Skeletal muscle satellite cell (primary cell): Measurements from ENCODE around the gene MDH1B.

Experiments used
- H3K27me3 ChIP-seq: 2 replicates; pipeline ENCODE4 v1.7.0; 2013; ENCODE audit warnings: low read length; ENCODE audit not compliant: control insufficient read depth, insufficient read depth
- H3K36me3 ChIP-seq: 2 replicates; pipeline ENCODE4 v1.7.0; 2013; ENCODE audit warnings: mild to moderate bottlenecking, control low read depth, low read length; ENCODE audit not compliant: insufficient read depth
- H3K4me1 ChIP-seq: 2 replicates; pipeline ENCODE4 v1.7.0; 2013; ENCODE audit warnings: low read length; ENCODE audit not compliant: control insufficient read depth, insufficient read depth
- H3K4me2 ChIP-seq: 2 replicates; pipeline ENCODE4 v1.7.0; 2013; ENCODE audit warnings: mild to moderate bottlenecking, low read length
- H3K4me3 ChIP-seq: 2 replicates; pipeline ENCODE4 v1.7.0; 2013; ENCODE audit warnings: low read length
- H3K9ac ChIP-seq: 2 replicates; pipeline ENCODE4 v1.7.0; 2013; ENCODE audit warnings: mild to moderate bottlenecking, low read depth, low read length, moderate library complexity
- H3K9me3 ChIP-seq: replicated peaks from 2 replicates; pipeline ENCODE4 v1.7.0; 2013; ENCODE audit warnings: mild to moderate bottlenecking, control low read depth, low read length

The MDH1B gene

DNA sequence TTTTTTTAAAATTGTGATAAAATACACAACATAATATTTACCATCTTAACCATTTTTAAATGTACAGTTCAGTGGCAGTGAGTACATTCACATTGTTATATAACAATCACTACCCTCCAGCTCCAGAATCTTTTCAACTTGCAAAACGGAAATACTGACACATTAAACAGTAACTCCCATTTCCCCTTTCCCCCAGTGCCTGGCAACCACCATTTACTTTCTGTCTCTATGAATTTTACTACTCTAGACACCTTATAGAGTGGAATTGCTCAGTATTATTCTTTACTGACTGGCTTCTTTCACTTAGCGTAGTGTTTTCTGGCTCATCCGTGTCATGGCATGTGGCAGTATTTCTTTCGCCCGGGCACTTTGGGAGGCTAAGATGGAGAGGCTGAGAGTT, 32.9 kb upstream of the MDH1B start:
- Histone ChIP-seq H3K4me3 (no peak overlapping the region), H3K27me3 (no peaks in the 10 kb centered on the region), H3K9ac (no peak overlapping the region), H3K9me3 (no peaks in the 10 kb centered on the region), H3K4me2 (no peak overlapping the region), H3K4me1 (peaks cover 8% of the 10 kb centered on the region), H3K36me3 (peaks cover 8% of the 10 kb centered on the region)

DNA sequence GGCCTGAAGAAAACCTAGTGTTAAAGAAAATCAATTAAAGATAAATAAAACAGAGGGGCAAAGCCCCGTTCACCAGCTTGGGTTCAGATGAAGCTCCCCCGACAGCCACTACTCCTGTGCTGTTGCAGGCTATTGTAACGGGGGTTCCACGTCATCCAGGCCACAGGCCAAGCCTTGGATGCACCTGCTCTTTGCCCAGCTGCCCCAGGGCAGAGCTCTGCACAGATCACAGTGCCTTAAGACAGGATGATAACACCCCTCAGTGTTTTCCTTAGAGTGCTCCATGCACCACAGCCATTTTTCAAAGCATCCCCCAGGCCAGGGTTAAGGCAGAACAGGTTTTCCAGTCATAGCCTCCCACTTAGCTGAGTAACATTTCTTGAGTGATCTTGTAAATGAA, 32.2 kb upstream of the MDH1B start:
- H3K9me3 ChIP-seq, result no peaks in the 10 kb centered on the region
- no peak overlapping the region for H3K4me3 ChIP-seq
- peaks cover 8% of the 10 kb centered on the region for H3K4me1 ChIP-seq
- H3K36me3 ChIP-seq, result peaks cover 11% of the 10 kb centered on the region
- H3K27me3 ChIP-seq, result no peaks in the 10 kb centered on the region
- no peak overlapping the region for H3K9ac ChIP-seq
- H3K4me2 ChIP-seq, result no peak overlapping the region

DNA sequence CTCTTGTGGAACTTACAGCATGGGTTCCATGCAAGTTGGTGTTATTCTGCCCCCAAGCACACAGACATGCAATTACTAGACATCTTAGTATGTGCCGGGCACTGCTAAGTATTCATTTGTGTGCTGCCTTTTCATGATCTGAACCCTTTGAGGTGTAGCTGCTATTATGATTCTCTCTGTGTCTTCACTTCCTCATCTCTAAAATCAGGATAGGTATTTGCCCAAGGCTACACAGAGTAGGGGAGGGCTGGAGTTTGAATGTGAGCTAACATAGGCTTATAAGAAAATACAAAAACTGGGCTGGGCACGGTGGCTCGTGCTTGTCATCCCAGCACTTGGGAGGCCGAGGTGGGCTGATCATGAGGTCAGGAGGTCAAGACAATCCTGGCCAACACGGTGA, 27.5 kb upstream of the MDH1B start:
- Histone ChIP-seq H3K4me2 (no peak overlapping the region), H3K9me3 (no peaks in the 10 kb centered on the region), H3K4me3 (no peak overlapping the region), H3K27me3 (no peaks in the 10 kb centered on the region), H3K4me1 (no peaks in the 10 kb centered on the region), H3K36me3 (peaks cover 54% of the 10 kb centered on the region), H3K9ac (no peak overlapping the region)

DNA sequence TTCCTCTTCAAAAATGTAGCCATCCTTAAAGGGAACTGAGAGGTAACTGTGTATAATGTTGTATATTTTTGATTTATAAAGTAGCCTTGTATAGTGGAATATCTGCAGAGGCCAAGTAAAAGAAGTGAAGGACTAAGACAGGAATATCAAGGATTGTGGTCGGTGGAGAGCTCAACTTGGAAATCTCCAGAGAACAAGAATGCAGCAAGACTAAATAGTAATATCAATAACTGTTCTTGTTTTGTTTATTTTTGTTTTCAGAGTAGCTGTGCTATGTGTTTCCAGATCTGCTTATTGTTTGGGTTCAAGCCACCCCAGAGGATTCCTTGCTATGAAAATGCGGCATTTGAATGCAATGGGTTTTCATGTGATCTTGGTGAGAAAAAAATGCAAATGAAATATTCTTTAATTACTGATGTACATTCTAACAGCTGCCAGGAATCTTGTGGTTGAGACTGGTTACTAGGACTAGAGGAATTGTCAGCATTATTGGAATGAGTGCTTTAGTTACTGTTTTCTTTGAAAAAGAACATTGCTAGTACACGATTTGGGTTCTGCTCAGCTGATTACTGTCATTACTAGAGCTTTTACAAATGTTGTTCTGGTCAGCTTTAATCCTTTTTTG, 25.3 kb upstream of the MDH1B start:
- Histone ChIP-seq H3K9ac (no peak overlapping the region), H3K4me1 (no peaks in the 10 kb centered on the region), H3K36me3 (peaks cover 63% of the 10 kb centered on the region), H3K4me2 (no peak overlapping the region), H3K27me3 (no peaks in the 10 kb centered on the region), H3K4me3 (no peak overlapping the region), H3K9me3 (no peaks in the 10 kb centered on the region)

DNA sequence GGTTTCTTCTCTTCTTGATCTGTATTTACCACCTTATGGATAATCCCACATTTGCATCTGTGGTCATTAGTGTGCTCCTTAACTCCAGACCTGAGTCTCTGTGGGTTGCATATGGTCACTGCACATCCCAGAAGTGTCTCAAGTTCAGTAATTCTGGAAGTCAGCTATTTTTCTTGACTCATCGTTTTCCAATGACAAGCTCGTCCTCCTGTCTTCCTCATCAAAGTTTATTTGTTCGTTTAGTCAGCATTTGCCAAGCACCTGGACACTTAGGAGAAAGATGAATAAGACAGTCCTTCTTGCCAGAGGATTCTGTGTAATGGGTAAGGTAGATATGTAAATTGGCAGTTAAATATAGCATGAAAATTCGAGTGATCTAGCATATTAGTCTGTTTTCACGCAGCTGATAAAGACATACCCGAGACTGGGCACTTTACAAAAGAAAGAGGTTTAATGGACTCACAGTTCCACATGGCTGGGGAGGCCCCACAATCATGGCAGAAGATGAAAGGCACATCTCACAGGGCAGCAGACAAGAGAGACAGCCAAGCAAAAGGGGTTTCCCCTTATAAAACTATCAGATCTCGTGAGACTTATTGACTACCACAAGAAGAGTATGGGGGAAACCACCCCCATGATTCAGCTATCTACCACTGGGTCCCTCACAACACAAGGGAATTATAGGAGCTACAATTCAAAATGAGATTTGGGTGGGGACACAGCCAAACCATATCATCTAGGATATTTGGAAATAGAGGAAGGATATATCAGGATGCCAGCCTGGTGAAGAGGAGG, 19.6 kb upstream of the MDH1B start:
- Histone ChIP-seq H3K9me3 (no peaks in the 10 kb centered on the region), H3K4me2 (no peak overlapping the region), H3K4me1 (no peaks in the 10 kb centered on the region), H3K4me3 (no peak overlapping the region), H3K9ac (no peak overlapping the region), H3K27me3 (no peaks in the 10 kb centered on the region), H3K36me3 (peaks cover 56% of the 10 kb centered on the region)

DNA sequence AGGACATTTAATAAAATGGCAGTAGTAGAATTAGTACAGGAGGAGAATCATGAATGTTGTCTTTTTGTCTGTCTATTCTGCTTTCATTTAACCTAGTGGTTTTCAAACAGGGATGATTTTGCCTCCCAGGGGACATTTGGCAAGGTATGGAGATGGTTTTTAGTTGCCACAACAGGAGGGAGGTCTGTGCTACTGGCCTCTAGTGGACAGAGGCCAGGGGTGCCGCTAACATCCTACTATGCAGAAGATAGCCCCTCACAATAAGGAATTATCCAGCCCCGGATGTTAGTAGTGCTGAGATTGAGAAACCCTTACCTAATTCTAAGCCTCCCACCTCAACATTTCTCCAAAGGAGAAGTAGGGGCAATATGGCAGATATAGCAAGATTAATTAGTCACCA, 18.6 kb upstream of the MDH1B start:
- H3K4me1 ChIP-seq, result no peaks in the 10 kb centered on the region
- H3K36me3 ChIP-seq, result peaks cover 51% of the 10 kb centered on the region
- H3K27me3 ChIP-seq, result no peaks in the 10 kb centered on the region
- no peak overlapping the region for H3K4me3 ChIP-seq
- no peak overlapping the region for H3K9ac ChIP-seq
- no peak overlapping the region for H3K4me2 ChIP-seq
- H3K9me3 ChIP-seq, result no peaks in the 10 kb centered on the region

DNA sequence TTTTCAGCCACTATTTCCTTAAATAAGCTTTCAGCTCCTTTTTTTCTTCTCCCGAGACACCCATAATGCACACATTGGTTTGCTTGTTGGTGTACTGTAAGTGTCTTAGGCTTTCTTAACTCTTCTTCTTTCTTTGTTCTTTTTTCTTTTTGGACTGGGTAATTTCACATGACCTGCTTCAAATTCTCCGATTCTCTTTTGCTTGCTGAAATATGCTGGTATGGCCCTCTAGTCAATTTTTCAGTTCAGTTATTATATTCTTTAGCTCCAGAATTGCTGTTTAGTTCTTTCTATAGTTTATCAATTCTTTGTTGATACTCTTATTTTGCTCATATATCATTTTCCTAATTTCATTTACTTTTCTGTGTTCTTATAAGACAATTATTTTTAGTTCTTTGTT, 15.5 kb upstream of the MDH1B start:
- H3K27me3 ChIP-seq, result no peaks in the 10 kb centered on the region
- H3K4me1 ChIP-seq, result no peaks in the 10 kb centered on the region
- no peak overlapping the region for H3K4me2 ChIP-seq
- no peak overlapping the region for H3K9ac ChIP-seq
- no peak overlapping the region for H3K4me3 ChIP-seq
- peaks cover 4% of the 10 kb centered on the region for H3K9me3 ChIP-seq
- peaks cover 46% of the 10 kb centered on the region for H3K36me3 ChIP-seq

DNA sequence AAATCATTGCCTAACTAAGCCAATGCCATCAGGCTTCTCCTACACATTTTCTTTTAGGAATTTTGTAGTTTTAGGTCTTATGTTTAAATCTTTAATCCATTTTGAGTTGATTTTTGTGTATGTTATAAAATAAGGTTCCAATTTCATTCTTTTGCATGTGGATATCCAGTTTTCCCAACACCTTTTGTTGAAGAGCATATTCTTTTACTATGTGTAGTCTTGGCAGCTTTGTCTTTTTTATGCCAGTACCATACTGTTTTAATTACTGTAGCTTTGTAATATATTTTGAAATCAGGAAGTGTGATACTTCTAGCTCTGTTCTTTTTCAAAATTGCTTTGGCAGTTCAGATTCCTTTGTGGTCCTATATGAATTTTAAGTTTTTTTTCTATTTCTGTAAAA, 11.3 kb upstream of the MDH1B start:
- Histone ChIP-seq H3K9ac (no peak overlapping the region), H3K4me3 (no peak overlapping the region), H3K9me3 (peaks cover 4% of the 10 kb centered on the region), H3K36me3 (peaks cover 58% of the 10 kb centered on the region), H3K27me3 (no peaks in the 10 kb centered on the region), H3K4me1 (no peaks in the 10 kb centered on the region), H3K4me2 (no peak overlapping the region)

DNA sequence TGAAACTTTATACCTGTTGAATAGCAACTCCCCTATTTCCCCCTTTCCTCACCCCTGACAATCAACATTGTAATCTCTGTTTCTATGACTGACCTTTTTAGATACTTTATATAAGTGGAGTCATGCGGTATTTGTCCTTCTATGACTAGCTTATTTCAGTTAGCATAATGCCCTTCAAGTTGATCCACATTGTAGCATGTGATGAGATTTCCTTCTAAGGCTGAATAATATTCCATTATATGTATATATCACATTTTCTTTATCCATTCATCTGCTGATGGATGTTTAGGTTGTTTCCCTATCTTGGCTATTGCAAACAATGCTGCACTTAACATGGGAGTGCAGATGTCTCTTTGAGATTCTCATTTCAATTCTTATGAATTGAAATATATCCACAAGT, 9.7 kb upstream of the MDH1B start:
- Histone ChIP-seq H3K4me1 (no peaks in the 10 kb centered on the region), H3K4me2 (no peak overlapping the region), H3K27me3 (no peaks in the 10 kb centered on the region), H3K9me3 (peaks cover 4% of the 10 kb centered on the region), H3K4me3 (no peak overlapping the region), H3K9ac (no peak overlapping the region), H3K36me3 (peaks cover 60% of the 10 kb centered on the region)

DNA sequence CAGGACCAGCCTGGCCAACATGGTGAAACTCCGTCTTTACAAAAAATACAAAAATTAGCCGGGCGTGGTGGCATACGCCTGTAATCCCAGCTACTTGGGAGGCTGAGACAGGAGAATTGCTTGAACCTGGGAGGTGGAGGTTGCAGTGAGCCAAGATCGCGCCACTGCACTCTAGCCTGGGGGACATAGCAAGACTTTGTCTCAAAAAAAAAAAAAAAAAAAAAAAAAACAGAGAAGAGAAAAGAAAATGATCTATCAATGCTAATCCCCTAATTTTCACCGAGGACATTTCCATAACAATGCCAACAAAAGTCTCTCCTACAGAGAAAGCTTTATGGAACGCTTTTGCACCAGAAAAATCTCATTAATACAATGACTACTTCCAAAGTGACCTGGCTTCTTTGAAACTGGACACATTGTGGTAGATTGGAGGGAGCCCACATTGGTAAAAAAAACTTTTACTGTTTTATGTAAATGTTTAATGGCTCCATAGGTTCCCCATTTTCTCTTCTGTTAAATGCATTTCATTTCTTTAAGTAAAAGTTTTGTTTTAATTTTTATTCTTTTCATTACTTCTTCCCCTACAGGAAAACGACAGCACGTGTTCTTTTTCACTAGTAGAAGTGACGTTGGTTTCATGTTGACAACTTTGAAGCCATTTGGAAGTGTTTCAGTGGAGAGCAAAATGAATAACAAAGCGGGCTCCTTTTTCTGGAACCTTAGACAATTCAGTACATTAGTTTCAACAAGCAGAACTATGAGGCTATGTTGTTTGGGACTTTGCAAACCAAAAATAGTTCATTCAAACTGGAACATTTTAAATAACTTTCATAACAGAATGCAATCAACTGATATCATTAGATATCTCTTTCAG, 1.2 kb upstream of the MDH1B start:
- Histone ChIP-seq H3K9me3 (no peaks in the 10 kb centered on the region), H3K4me3 (peak overlapping the region; percentile 82), H3K27me3 (peaks cover 14% of the 10 kb centered on the region), H3K36me3 (peaks cover 16% of the 10 kb centered on the region), H3K4me2 (peak overlapping the region; percentile 95), H3K4me1 (peaks cover 6% of the 10 kb centered on the region), H3K9ac (peak overlapping the region; percentile 96)

DNA sequence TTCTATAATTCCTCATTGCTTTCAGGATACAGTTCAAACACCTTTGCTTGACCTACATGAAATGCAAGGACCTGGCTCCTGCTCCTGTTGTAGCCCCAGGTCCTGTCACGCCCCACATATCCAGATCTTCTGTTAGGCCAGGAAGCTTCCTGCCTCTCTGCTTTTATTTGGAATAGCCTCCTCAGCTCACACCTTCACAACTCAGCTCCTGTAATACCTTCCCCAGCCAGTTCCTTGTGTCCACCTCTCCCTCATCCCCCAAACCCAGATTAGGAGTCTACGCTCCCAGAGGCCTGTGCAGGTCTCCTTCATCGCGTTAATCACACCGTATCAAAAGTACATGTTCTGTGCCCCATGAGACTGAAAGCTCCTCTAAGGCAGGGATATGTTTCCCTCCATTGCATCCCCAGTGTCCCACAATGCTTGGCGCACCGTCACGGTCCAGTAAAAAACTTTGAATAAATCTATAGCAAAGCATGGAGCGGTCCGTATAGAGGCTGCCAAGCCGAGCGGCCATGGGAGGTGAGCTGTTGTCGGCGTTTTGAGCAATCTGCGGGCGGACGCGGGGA, 371 bp downstream of the MDH1B start:
- peaks cover 21% of the 10 kb centered on the region for H3K27me3 ChIP-seq
- peak overlapping the region; percentile 95 for H3K4me2 ChIP-seq
- H3K9me3 ChIP-seq, result no peaks in the 10 kb centered on the region
- peak overlapping the region; percentile 82 for H3K4me3 ChIP-seq
- peaks cover 9% of the 10 kb centered on the region for H3K36me3 ChIP-seq
- H3K9ac ChIP-seq, result peak overlapping the region; percentile 96
- H3K4me1 ChIP-seq, result peaks cover 6% of the 10 kb centered on the region
